Thyroid gland (tissue), 4 donors: ENCODE data around the gene HSPA8. TPM values are rescaled to one million over a fixed set of nuclear protein-coding genes. Genes with fewer than 3 reads are reported as not detected.

Experiments used
- DNase-seq, 2 donors: peaks; one replicate each; pipeline ENCODE4 v3.0.0-alpha.2; 2019
- H3K27ac ChIP-seq, 3 donors: fragments of 200-600 bp; sonication (generic); 1 replicate in 2 of 3; 2 replicates in 1 of 3; pipeline ENCODE4 v1.5.1; 2016 to 2019; ENCODE audit warnings: mild to moderate bottlenecking in 1 of 3, moderate library complexity in 1 of 3
- H3K27me3 ChIP-seq: fragments of 200-600 bp; sonication (generic); one replicate; pipeline ENCODE4 v1.5.1; 2019
- H3K36me3 ChIP-seq, 2 donors: fragments of 200-600 bp; sonication (generic); one replicate each; pipeline ENCODE4 v1.5.1; 2016 to 2019
- H3K4me1 ChIP-seq, 2 donors: fragments of 200-600 bp; sonication (generic); one replicate each; pipeline ENCODE4 v1.5.1; 2017 to 2019
- H3K4me3 ChIP-seq, 3 donors: fragments of 200-600 bp; sonication (generic); replicated peaks in 1 of 3; 1 replicate in 2 of 3; 2 replicates in 1 of 3; pipeline ENCODE4 v1.5.1; 2016; ENCODE audit warnings: mild to moderate bottlenecking in 1 of 3
- H3K9me3 ChIP-seq: fragments of 200-600 bp; sonication (generic); one replicate; pipeline ENCODE4 v1.5.1; 2017
- POLR2A ChIP-seq, 2 donors: fragments of 450-650 bp; IDR thresholded peaks; one replicate each; pipeline ENCODE4 v1.6.1; 2017; ENCODE audit warnings: antibody characterized with exemption in 2 of 2, mild to moderate bottlenecking in 2 of 2, moderate library complexity in 1 of 2
- WGBS, 2 donors: methylation state at CpG; one replicate each; pipeline ENCODE4 v1.1.5; 2017; 5-methylcytosine and 5-hydroxymethylcytosine counted together
- intact Hi-C: fragments of 100-400 bp; cut with DNase I; formaldehyde crosslinking; loops from one replicate; pipeline ENCODE4 v1.15.1; 2023
- total RNA-seq, 4 donors: library from RNA; depleted of rRNA; stranded (reverse); fragments of >200 nt; gene quantifications; one replicate each; pipeline ENCODE4 v1.2.3, GENCODE V29; 2016
- TF ChIP-seq, protein P1 (sequence below), 6 experiments: fragments of 200-600 bp in 3 of 6; fragments of 450-650 bp in 3 of 6; sonication (generic) in 3 of 6; IDR thresholded peaks; one replicate each; pipeline ENCODE4 v1.5.1; 2016 to 2019; ENCODE audit warnings: antibody characterized with exemption in 6 of 6, mild to moderate bottlenecking in 2 of 6, inconsistent platforms in 1 of 6, moderate library complexity in 1 of 6

HSPA8 gene
- total RNA-seq, 4 donors from 2014 or later, result 641 to 1,030 (median 860) TPM

DNA sequence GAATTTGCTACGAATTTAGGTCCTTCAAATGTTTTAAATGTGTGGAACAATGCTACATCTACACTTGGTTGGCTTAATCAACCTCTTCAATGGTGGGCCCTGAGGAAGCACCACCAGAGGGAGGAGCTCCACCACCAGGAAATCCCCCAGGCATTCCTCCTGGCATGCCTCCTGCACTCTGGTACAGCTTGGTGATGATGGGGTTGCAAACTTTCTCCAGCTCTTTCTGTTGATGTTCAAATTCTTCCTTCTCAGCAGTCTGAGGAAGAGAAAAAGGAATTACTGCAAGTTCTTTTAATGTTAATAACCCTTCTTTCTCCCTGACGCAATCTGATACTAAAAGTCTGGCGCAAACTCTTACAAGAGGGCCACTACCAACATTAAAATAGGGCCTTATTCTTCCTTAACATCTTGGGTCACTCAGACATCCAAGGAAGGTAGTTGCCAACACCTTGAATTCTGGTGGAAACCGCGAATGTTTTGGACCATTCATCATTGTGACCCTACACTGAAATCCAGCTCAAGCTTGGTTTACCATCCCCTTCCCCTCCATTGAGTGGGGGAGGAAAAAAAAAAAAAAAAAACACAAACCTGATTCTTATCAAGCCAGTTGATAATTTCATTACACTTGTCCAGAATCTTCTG, 4.2 kb downstream of the HSPA8 start:
- no peaks in the 10 kb centered on the region for H3K27me3 ChIP-seq
- intact Hi-C loops, result no loop called here
- H3K4me1 ChIP-seq, result peaks cover 30 to 33% of the 10 kb centered on the region in 2 donors
- DNase-seq, result no peak
- no peaks in the 10 kb centered on the region for H3K9me3 ChIP-seq
- WGBS, 2 donors, result 78 to 82% methylated on average over 5 of the region's 5 CpGs
- H3K4me3 ChIP-seq, result no peak overlapping the region
- no peak overlapping the region for H3K27ac ChIP-seq
- no peak for TF ChIP-seq POLR2A (IDR thresholded peaks at IDR 0.05)
- TF ChIP-seq, protein P1, sequence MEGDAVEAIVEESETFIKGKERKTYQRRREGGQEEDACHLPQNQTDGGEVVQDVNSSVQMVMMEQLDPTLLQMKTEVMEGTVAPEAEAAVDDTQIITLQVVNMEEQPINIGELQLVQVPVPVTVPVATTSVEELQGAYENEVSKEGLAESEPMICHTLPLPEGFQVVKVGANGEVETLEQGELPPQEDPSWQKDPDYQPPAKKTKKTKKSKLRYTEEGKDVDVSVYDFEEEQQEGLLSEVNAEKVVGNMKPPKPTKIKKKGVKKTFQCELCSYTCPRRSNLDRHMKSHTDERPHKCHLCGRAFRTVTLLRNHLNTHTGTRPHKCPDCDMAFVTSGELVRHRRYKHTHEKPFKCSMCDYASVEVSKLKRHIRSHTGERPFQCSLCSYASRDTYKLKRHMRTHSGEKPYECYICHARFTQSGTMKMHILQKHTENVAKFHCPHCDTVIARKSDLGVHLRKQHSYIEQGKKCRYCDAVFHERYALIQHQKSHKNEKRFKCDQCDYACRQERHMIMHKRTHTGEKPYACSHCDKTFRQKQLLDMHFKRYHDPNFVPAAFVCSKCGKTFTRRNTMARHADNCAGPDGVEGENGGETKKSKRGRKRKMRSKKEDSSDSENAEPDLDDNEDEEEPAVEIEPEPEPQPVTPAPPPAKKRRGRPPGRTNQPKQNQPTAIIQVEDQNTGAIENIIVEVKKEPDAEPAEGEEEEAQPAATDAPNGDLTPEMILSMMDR (IDR thresholded peaks at IDR 0.05), result no peak
- peaks cover 59 to 60% of the 10 kb centered on the region in 2 donors for H3K36me3 ChIP-seq

DNA sequence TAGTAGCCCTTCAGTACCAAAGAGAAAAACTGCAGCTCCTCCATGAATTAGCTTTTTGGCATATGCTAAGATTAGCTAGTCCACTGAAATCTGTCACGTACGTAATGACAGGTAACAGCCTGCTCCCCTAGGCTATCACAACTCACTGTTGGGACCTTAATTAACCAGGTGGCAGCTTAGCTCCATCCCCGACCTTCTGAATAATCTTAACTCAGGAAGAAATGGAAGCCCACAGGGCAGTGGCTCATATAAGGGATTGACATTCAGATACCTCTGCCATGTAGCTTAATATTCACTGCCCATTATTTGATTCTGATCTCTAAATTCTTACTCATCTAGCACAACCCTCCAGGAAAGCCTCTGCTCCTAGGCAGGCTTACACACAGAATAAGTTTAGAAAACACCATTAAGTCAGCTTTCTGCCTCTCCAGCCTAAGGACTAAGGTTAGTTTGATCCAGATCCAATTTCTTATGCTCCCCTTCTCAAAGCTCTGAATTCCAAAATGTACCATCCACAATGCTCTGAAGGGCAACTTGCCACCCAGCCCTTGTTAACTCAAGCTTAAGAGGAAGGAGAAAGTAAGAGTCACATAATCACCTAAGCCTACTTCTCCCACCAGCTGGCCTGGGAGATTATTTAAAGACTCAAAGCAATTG, 5.0 kb downstream of the HSPA8 start:
- 73 to 81% methylated on average over 3 of the region's 3 CpGs for WGBS, 2 donors
- intact Hi-C loops, result no loop called here
- TF ChIP-seq, protein P1 (IDR thresholded peaks at IDR 0.05), result no peak
- TF ChIP-seq POLR2A (IDR thresholded peaks at IDR 0.05), result no peak
- H3K27ac ChIP-seq, result no peak overlapping the region
- H3K9me3 ChIP-seq, result no peaks in the 10 kb centered on the region
- no peak overlapping the region for H3K4me3 ChIP-seq
- no peaks in the 10 kb centered on the region for H3K27me3 ChIP-seq
- DNase-seq, result no peak
- H3K4me1 ChIP-seq, result peaks cover 30 to 33% of the 10 kb centered on the region in 2 donors
- H3K36me3 ChIP-seq, result peaks cover 59 to 60% of the 10 kb centered on the region in 2 donors

DNA sequence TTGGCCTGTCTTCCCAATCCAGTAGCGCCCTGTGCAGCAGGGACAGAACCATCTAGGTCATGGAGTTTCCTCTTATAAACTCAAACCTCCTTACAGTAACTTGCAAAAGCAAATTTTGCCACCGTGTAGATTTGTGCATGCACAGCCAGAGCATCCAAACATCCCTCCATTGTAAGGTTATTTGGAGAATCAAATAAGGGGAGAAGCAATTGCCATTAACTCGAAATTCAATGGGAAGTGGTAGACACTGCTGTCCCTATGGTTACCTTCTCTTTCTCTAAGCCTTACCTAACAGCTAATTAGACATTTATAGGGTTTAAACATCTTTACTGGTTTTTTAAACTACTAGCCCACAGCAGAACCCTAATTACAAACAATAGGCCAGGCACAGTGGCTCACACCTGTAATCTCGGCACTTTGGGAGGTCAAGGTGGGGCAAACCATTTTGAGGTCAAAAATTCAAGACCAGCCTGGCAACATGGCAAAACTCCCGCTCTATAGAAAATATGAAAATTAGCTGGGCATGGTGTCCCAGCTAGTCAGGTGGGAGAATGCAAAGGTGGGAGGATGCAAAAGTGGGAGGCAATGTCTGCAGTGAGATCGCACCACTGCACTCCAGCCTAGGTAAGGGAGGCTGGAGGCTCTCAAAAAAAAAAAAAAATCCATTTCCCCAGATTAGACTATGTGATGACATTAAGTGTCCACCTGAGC, 6.6 kb downstream of the HSPA8 start:
- no peaks in the 10 kb centered on the region for H3K9me3 ChIP-seq
- intact Hi-C loops, result no loop called here
- H3K36me3 ChIP-seq, result peaks cover 53 to 55% of the 10 kb centered on the region in 2 donors
- no peaks in the 10 kb centered on the region for H3K27me3 ChIP-seq
- 76 to 77% methylated on average over 6 of the region's 6 CpGs for WGBS, 2 donors
- DNase-seq, result no peak
- no peak for TF ChIP-seq POLR2A (IDR thresholded peaks at IDR 0.05)
- TF ChIP-seq, protein P1 (IDR thresholded peaks at IDR 0.05), result no peak
- H3K4me3 ChIP-seq, result no peak overlapping the region
- peaks cover 25 to 29% of the 10 kb centered on the region in 2 donors for H3K4me1 ChIP-seq
- no peak overlapping the region for H3K27ac ChIP-seq

DNA sequence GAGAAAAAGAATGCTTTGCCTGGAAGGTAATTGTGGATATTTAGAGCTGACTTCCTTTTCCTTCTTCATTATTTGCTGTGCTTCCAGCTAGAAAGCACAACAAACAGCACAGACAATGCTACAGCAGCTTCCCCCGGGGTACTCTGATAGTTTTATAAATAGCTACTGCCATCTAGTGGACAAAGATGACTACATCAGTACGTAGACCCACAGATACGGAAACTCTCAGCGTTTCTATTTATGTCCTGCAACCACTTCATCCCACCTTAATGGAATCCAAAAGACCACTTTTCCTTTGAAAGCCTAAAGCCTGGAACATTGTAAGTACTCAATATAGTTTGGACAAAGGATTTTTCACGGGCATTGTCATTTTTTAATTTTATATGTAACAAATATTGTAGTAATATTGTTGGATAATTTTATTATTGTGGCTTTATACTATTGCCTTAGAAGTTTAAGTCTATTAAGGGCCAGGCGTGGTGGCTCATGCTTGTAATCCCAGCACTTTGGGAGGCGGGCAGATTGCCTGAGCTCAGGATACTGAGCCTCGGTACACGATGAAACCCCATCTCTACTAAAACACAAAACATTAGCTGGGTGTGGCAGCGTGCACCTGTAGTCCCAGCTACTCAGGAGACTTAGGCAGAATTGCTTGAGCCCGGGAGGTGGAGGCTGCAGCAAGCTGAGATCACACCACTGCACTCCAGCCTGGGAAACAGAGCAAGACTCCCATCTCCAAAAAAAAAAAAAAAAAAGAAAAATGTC, 7.5 kb downstream of the HSPA8 start:
- Histone ChIP-seq H3K27me3 (no peaks in the 10 kb centered on the region), H3K36me3 (peaks cover 44 to 46% of the 10 kb centered on the region in 2 donors), H3K27ac (no peak overlapping the region), H3K9me3 (no peaks in the 10 kb centered on the region), H3K4me3 (no peak overlapping the region), H3K4me1 (peaks cover 18 to 20% of the 10 kb centered on the region in 2 donors)
- DNase-seq, result no peak
- intact Hi-C loops, result no loop called here
- TF ChIP-seq, protein P1 (IDR thresholded peaks at IDR 0.05), result peak; percentile 39 to 71 (median 52)
- no peak for TF ChIP-seq POLR2A (IDR thresholded peaks at IDR 0.05)
- WGBS, 2 donors, result 34% methylated on average over 11 of the region's 11 CpGs
